GM21576 (cell line): Measurements from ENCODE around the gene UMODL1.
"Not testable (repeated sequence)": the region's sequence is repeated elsewhere in the genome, so short reads cannot be mapped to it uniquely, and the experiment has no call there.

Experiments used
- ATAC-seq: cut with Tn5 transposase; IDR thresholded peaks from one replicate; pipeline ENCODE4 v1.9.1; 2021; ENCODE audit warnings: mild to moderate bottlenecking, moderate library complexity; ENCODE audit not compliant: unreplicated experiment

Gene UMODL1

GRCh38 chr21:42077685-42078238 lies 6.6 kb downstream of the UMODL1 start:
- ATAC-seq, result peak; percentile 84

- ATAC-seq, result not testable (repeated sequence)
Observed at GRCh38 chr21:42078247-42079007, 7.3 kb downstream of the UMODL1 start.

DNA sequence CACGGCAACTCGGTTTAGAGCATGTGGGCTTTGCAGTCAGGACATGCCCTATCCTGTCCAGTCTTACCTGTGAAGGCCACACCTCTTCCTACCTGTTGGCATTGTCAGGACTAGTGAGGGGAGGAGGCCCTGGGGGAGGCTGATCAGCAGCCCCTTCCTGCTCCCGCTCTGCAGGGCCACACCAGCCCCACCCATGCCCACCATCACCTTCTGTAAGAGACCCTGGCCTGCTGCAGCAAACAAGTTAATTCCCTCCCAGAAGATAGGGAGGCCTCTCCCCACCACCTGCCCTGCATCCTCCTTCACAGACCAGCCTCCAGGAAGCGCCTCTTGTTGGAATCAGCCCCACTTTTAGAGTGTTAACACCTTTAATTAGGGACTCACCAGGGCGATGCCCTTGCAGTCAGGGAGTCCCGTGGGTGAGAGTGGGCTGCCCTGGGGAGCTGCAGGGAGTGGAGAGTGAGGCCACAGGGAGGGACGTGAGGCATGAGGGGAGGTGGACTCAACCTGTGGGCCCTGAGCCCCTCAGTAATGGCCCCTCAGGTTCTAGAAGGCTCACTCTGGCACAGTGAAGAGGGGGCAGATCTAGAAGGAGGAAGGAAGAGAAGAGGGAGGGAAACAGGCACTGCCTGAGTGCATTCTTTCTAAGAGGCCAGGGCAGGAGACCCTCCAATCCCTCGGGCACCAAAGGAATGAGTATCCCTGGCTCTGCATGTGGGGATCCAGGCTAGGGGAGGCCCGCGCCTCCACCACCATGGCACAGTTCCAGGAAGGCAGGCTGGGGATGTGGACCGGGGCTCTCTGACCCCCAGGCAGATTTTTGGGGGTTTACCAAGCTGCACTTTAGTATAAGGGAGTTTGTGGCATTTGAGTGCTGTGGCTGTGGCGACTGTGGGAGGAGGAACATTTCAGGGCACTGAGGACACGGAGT lies 8.2 kb downstream of the UMODL1 start:
- no peak for ATAC-seq

- ATAC-seq, result no peak
Observed at GRCh38 chr21:42079939-42080787, 9.0 kb downstream of the UMODL1 start.

DNA sequence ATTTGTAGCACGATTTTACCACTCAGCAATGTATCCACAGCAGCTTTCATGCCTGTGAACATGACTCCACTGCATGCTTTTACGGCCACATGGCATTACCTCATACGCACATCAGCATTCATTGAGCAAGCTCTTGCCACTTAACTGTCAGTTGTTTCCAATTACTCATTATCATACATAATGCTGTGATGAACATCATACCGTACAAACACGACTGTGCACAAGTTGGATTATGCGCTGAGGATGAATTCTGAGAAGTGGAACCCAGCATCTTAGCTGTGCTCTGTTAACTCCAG lies 9.6 kb downstream of the UMODL1 start:
- no peak for ATAC-seq

- ATAC-seq, result no peak
Observed at GRCh38 chr21:42081138-42081537, 10.0 kb downstream of the UMODL1 start.

DNA sequence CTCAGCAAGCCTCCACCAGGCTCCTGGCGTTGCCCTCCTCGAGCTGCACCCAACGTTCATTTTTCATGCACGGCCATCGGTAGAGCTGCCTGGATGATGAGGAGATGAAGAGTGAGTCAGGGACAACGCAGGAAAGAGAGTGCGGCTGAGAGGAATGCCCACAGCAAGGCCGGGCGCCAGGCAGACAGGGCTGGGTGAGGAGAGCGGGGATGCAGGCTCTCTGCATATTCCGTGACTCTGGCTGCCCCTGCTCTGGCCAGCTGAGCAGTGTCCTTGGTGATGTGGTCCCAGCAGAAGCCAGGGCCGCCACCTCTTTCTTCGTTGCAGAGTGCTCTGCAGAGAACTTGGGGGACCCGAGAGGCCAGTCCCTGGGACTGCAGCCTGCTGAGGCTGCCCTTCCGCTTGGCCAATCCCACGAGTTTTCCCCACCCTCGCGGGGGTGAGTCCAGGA lies 10.8 kb downstream of the UMODL1 start:
- ATAC-seq, result no peak

GRCh38 chr21:42082501-42083360 lies 11.6 kb downstream of the UMODL1 start:
- no peak for ATAC-seq

DNA sequence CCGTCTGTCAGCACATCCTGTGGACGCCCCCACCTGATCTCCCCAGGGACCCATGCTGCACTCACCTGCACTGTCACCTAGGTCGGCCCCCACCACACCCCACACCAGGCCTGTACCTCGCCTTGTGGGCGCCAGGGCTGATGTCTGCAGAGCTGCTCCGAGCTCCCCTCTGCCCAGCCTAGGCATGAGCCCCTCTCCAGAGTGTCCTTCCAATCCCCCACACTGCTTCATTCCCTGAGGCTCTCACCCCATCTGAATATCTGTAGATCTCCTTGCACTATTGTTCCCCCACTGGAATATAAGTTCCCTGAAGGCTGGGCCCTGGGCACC lies 12.2 kb downstream of the UMODL1 start:
- no peak for ATAC-seq

GRCh38 chr21:42084079-42084478 lies 13.0 kb downstream of the UMODL1 start:
- no peak for ATAC-seq

DNA sequence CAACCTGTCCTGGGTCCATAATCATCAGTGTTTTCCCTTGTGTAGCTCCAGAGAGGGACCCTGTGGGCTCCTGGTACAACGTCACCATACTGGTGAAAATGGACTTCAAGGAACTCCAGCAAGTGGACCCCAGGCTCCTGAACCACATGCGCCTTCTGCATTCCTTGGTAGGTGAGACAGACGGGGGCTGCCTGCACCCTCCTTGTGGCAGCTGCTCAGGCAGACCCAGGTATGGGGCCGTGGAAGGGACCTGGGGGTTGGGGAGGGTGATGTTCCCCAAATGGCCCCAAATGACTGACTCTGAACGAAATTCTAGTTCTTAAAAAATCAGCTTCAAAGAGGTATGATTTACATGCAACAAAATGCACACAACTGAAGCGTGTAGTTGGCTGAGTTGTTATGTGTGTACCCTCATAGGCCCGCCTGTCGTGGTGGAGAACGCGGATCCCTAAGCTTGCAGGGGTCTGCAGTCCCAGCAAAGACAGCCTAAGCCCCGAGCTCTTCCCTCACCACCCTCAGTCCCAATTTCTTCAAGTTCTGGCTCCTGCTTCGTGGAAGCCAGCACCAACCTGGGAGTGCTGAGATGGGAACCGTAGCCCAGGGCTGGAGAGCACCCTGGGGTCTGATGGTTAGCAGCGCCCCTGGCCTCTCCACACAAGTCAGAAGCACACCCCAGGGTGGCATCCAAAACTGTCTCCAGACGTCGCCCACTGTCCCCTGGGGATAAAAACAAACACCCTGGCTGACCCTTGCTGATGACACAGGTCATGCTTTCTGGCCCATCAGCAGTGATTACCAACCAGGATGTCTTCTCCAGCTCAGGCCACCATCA lies 14.3 kb downstream of the UMODL1 start:
- no peak for ATAC-seq

DNA sequence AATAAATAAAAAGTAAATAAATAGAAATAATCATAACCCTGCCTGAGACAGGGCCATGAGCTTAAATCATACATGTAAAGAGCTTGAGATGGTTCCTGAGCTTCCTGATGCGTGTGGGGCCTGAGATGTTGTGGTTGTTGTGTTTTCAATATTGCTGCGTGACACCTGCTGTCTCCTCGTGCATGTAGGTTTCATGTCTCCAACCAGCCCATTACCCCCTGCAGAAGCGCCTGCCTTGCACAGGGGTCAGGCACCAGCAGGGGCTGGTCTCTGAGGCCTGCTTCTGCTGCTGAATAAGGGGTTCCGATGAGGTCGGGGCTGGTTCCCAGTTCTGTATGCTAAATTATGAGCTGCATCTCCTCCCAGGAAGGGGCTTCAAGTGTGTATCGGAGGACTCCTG lies 15.9 kb downstream of the UMODL1 start:
- no peak for ATAC-seq

- ATAC-seq, result no peak
Observed at GRCh38 chr21:42088148-42088547, 17.0 kb downstream of the UMODL1 start.

- no peak for ATAC-seq
Observed at GRCh38 chr21:42088658-42089057, 17.5 kb downstream of the UMODL1 start.

DNA sequence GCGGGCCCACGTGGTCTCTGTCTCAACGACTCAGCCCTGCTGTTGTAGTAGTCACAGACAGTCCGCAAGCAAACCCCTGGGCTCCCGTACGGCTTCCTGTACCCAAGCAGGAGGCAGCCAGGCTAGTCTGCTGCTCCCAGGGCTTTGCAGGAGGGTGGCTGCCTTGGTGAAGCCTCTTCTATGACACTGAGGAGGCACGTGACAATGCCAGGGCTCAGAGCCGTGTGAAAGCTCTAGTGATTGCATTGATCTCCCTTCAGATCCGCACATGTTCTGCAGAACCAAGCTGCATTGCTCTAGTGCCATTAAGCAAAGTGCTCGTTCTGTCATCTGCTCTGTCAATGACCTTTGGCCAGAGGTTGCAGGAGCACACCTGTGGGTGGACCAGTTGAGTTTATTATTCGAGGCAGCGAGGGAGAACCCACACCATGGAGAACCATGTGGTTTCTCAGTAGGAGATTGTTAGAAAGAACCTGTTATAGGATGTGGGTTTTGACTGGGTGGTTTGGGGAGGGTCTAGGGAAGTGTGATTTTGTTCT lies 18.0 kb downstream of the UMODL1 start:
- ATAC-seq, result no peak

- ATAC-seq, result no peak
Observed at GRCh38 chr21:42089665-42090310, 18.7 kb downstream of the UMODL1 start.

- no peak for ATAC-seq
Observed at GRCh38 chr21:42091899-42092508, 20.9 kb downstream of the UMODL1 start.

DNA sequence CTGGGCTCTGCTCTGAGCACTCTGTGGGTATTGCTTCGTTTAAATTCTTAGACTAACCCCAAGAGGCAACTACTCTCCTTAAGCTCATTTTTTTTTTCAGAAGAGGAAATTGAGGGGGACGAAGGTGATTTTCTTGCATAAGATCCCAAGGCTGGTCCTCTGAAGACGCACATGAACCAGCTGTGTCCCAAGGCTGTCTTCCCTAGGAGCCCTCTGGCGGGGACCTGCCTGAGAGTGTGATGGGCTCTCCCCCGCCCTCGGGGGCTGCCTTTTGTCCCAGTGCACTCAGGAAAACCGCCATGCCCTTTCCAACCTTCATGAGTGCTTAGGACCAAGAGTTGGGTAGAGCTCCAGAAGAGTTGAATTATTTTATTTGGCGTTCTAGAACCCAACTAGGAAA lies 21.7 kb downstream of the UMODL1 start:
- no peak for ATAC-seq
